ENCODE results near the gene COL5A1. TPM values are rescaled to one million over a fixed set of nuclear protein-coding genes. Genes with fewer than 3 reads are reported as not detected.

COL5A1 gene
- total RNA-seq, 1 donor: 188 TPM

GRCh38 chr9:134694714-134695113 lies 53.1 kb downstream of the COL5A1 start:
- no peak for TF ChIP-seq CTCF (IDR thresholded peaks at IDR 0.05; ENCODE audit: insufficient read depth, low read length)
- DNase-seq (ENCODE audit: low read depth): no peak
- no peak overlapping the region for H3K4me3 ChIP-seq (ENCODE audit: low read depth, low read length)

DNA sequence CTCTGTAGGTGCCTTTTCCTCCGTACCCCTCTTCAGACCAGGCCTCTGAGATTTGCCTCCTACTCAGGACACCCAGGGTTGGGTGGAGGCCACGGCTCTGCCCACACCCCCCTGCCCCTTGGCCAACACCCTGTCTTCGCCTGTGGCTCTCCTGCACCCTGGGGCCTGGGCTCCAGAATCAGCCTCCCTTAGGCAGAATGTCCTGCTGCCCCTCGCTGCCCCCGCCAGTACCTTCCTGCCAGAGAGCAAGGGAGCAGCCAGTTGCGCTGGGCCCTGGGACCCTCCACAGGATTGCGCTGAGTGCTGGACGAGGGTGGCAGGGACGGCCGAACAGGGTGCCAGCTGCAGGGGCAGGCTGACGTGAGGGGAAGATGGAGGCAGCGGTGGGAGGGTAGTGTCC lies 53.5 kb downstream of the COL5A1 start:
- no peak for TF ChIP-seq CTCF (IDR thresholded peaks at IDR 0.05; ENCODE audit: insufficient read depth, low read length)
- no peak for DNase-seq (ENCODE audit: low read depth)
- no peak overlapping the region for H3K4me3 ChIP-seq (ENCODE audit: low read depth, low read length)

- no peak for DNase-seq (ENCODE audit: low read depth)
- H3K4me3 ChIP-seq (ENCODE audit: low read depth, low read length): no peak overlapping the region
- TF ChIP-seq CTCF (IDR thresholded peaks at IDR 0.05; ENCODE audit: insufficient read depth, low read length): no peak
These were observed 54.8 kb downstream of the COL5A1 start for GRCh38 chr9:134696433-134696832.

DNA sequence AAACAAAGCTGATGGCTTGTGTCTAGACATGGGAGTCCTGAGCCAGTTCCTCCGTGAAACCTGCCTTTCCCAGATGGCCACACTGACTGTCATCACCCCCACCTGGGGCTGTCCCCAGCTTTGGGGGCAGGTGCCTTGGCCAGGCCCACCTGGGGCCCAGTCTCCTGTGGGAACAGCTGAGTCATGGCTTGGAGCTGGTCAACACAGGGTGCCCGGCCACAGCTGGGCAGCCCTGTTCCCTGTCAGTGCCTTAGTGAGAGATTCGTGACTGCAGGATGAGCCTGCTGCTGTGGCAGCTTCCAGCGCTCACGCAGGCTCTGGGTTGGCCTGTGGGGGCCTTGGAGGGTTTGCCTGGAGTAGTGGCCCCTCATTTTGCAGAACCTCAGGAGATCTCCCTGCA lies 56.5 kb downstream of the COL5A1 start:
- no peak for TF ChIP-seq CTCF (IDR thresholded peaks at IDR 0.05; ENCODE audit: insufficient read depth, low read length)
- H3K4me3 ChIP-seq (ENCODE audit: low read depth, low read length): no peak overlapping the region
- no peak for DNase-seq (ENCODE audit: low read depth)

GRCh38 chr9:134698587-134699342 lies 57.2 kb downstream of the COL5A1 start:
- no peak overlapping the region for H3K4me3 ChIP-seq (ENCODE audit: low read depth, low read length)
- DNase-seq (ENCODE audit: low read depth): peak; percentile 47
- peak; percentile 84 for TF ChIP-seq CTCF (IDR thresholded peaks at IDR 0.05; ENCODE audit: insufficient read depth, low read length)

GRCh38 chr9:134699343-134699740 lies 57.7 kb downstream of the COL5A1 start:
- no peak for TF ChIP-seq CTCF (IDR thresholded peaks at IDR 0.05; ENCODE audit: insufficient read depth, low read length)
- no peak overlapping the region for H3K4me3 ChIP-seq (ENCODE audit: low read depth, low read length)
- DNase-seq (ENCODE audit: low read depth): no peak
